CD4-positive, alpha-beta T cell (primary cell): ENCODE data around the gene OR5D18. TPM values are rescaled to one million over a fixed set of nuclear protein-coding genes. Genes with fewer than 3 reads are reported as not detected.

Source experiments
- ATAC-seq: fragments of 200-7000 bp; cut with Tn5 transposase; one replicate; pipeline ENCODE4 v1.10.0; 2022; ENCODE audit warnings: mild to moderate bottlenecking; ENCODE audit not compliant: poor library complexity
- CTCF ChIA-PET: fragments of 350-600 bp; sonication (Branson Sonifier 250); formaldehyde crosslinking; loops from one replicate; lab custom pipeline; 2021; ENCODE audit warnings: antibody characterized with exemption, inconsistent platforms; lab: Charles Lee
- POLR2A ChIA-PET: fragments of 350-600 bp; sonication (Branson Sonifier 250); formaldehyde crosslinking; loops from one replicate; lab custom pipeline; 2021; ENCODE audit warnings: antibody characterized with exemption, inconsistent platforms; lab: Charles Lee
- DNase-seq, 14 experiments: peaks; one replicate each; pipeline ENCODE4 v3.0.0-alpha.2; 2013 to 2020; ENCODE audit warnings: mixed read lengths in 2 of 14
- H3K27ac ChIP-seq, 2 donors: one replicate each; pipeline versions ENCODE4 v1.5.1 to v1.7.0; 2013; ENCODE audit warnings: low read length in 2 of 2, low read depth in 1 of 2, mild to moderate bottlenecking in 1 of 2
- H3K27me3 ChIP-seq, 2 experiments: 1 replicate in 1 of 2; 2 replicates in 1 of 2; pipeline versions ENCODE4 v1.6.1 to v1.7.0; 2013; ENCODE audit warnings: low read length in 2 of 2, control low read depth in 1 of 2, mild to moderate bottlenecking in 1 of 2, moderate library complexity in 1 of 2; ENCODE audit not compliant: insufficient read depth in 2 of 2, control insufficient read depth in 1 of 2
- H3K36me3 ChIP-seq: one replicate; pipeline ENCODE4 v1.6.1; 2013; ENCODE audit warnings: low read length, control low read depth; ENCODE audit not compliant: insufficient read depth
- H3K4me1 ChIP-seq: one replicate; pipeline ENCODE4 v1.6.1; 2013; ENCODE audit warnings: low read length, control low read depth; ENCODE audit not compliant: insufficient read depth
- H3K4me3 ChIP-seq: one replicate; pipeline ENCODE4 v1.5.1; 2013; ENCODE audit warnings: mild to moderate bottlenecking, low read length, moderate library complexity
- H3K9me3 ChIP-seq, 2 experiments: 1 replicate in 1 of 2; 2 replicates in 1 of 2; pipeline versions ENCODE4 v1.6.1 to v1.7.0; 2013; ENCODE audit warnings: low read length in 2 of 2, mild to moderate bottlenecking in 2 of 2, control low read depth in 1 of 2, moderate library complexity in 1 of 2; ENCODE audit not compliant: control insufficient read depth in 1 of 2, insufficient read depth in 1 of 2
- H3K27ac Mint-ChIP-seq: one replicate; pipeline ENCODE4 v1.8.0; 2020; ENCODE audit warnings: mixed read lengths
- H3K27me3 Mint-ChIP-seq: one replicate; pipeline ENCODE4 v1.8.0; 2021; ENCODE audit warnings: mixed read lengths
- H3K36me3 Mint-ChIP-seq: one replicate; pipeline ENCODE4 v1.8.0; 2021; ENCODE audit warnings: low read depth, mixed read lengths
- H3K4me1 Mint-ChIP-seq: one replicate; pipeline ENCODE4 v1.8.0; 2021; ENCODE audit warnings: low read depth, mixed read lengths
- H3K4me3 Mint-ChIP-seq: one replicate; pipeline ENCODE4 v1.8.0; 2020; ENCODE audit warnings: mild to moderate bottlenecking, mixed read lengths
- H3K9me3 Mint-ChIP-seq: one replicate; pipeline ENCODE4 v1.8.0; 2020; ENCODE audit warnings: mixed read lengths
- intact Hi-C, 2 experiments: fragments of 100-400 bp; cut with DNase I in 1 of 2; cut with micrococcal nuclease in 1 of 2; formaldehyde crosslinking; loops; one replicate each; pipeline versions ENCODE4 v1.15.1 to v1.9.0; 2023 to 2025; cut with DNase I, micrococcal nuclease
- polyA plus RNA-seq, 2 donors: library from polyadenylated mRNA; unstranded; fragments of 120-200 nt; gene quantifications; one replicate each; pipeline ENCODE4 v1.2.1, GENCODE V29; 2013
- total RNA-seq, 174 experiments: library from RNA in 2 of 174; stranded (reverse) in 2 of 174; gene quantifications; one replicate each; pipeline ENCODE4 v1.2.3 and lab custom pipeline; 2021 to 2026
- TF ChIP-seq, protein P1 (sequence below): fragments of 200-600 bp; IDR thresholded peaks from one replicate; pipeline ENCODE4 v1.8.0; 2022; ENCODE audit warnings: antibody characterized with exemption, mild to moderate bottlenecking

Gene OR5D18
- total RNA-seq (not detected), total RNA-seq (lab: John Stamatoyannopoulos, UW) (0 to 0.08 (median 0) reads per million in 172 experiments)
- not detected for polyA plus RNA-seq (2013, experiment 1 of 2)
- not detected for polyA plus RNA-seq (2013, experiment 2 of 2)

DNA sequence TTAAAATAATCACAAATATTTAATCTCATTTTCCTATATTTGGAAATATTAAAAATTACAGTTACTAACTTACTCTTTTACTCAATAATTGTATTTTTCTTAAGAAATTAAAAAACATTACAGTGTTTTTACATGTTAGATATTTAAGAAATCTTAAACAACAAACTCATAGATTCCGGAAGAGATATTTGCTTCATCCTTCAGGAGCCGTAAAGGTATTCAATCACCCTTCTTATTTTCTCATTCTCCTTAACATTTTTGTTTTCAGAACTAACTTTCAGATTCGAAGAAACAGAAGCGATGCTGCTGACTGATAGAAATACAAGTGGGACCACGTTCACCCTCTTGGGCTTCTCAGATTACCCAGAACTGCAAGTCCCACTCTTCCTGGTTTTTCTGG, at the start of gene OR5D18:
TSS of gene OR5D18 (plus strand) at position 301 of the 400 bp plus-strand sequence. CDS start at position 301, 0 bp downstream.
- no peaks in the 10 kb centered on the region for H3K36me3 Mint-ChIP-seq
- POLR2A ChIA-PET: no interaction called here

GRCh38 chr11:55773138-55773537, 46.3 kb upstream of the OR5D18 start, which contains the start of gene OR5D13:
TSS of gene OR5D13 (plus strand) at chr11:55773438. CDS start at chr11:55773438, 0 bp downstream.
- H3K4me1 Mint-ChIP-seq: no peaks in the 10 kb centered on the region
- no peak within 1 kb of the TSS for H3K4me3 ChIP-seq
- peaks cover 22% of the 10 kb centered on the region for H3K9me3 Mint-ChIP-seq
- H3K27me3 Mint-ChIP-seq: no peaks in the 10 kb centered on the region
- TF ChIP-seq, protein P1, sequence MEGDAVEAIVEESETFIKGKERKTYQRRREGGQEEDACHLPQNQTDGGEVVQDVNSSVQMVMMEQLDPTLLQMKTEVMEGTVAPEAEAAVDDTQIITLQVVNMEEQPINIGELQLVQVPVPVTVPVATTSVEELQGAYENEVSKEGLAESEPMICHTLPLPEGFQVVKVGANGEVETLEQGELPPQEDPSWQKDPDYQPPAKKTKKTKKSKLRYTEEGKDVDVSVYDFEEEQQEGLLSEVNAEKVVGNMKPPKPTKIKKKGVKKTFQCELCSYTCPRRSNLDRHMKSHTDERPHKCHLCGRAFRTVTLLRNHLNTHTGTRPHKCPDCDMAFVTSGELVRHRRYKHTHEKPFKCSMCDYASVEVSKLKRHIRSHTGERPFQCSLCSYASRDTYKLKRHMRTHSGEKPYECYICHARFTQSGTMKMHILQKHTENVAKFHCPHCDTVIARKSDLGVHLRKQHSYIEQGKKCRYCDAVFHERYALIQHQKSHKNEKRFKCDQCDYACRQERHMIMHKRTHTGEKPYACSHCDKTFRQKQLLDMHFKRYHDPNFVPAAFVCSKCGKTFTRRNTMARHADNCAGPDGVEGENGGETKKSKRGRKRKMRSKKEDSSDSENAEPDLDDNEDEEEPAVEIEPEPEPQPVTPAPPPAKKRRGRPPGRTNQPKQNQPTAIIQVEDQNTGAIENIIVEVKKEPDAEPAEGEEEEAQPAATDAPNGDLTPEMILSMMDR: no peak
- DNase-seq (no peak), ATAC-seq (no peak)
- ChIA-PET POLR2A (no interaction called here), CTCF (no interaction called here)
- H3K36me3 Mint-ChIP-seq: no peaks in the 10 kb centered on the region
- intact Hi-C loops: no loop called here
- no peak within 1 kb of the TSS for H3K27ac ChIP-seq
- H3K36me3 ChIP-seq: no peaks in the 10 kb centered on the region
- H3K27ac Mint-ChIP-seq: no peak within 1 kb of the TSS
- H3K4me1 ChIP-seq: no peaks in the 10 kb centered on the region
- H3K9me3 ChIP-seq: peaks cover 0 to 7% of the 10 kb centered on the region in 2 experiments
- no peaks in the 10 kb centered on the region for H3K27me3 ChIP-seq
- no peak within 1 kb of the TSS for H3K4me3 Mint-ChIP-seq

More for the DNA sequence above, at the start of gene OR5D18:
- no peak within 1 kb of the TSS for H3K27ac ChIP-seq
- Mint-ChIP-seq H3K27me3 (no peaks in the 10 kb centered on the region), H3K27ac (no peak within 1 kb of the TSS), H3K4me1 (no peaks in the 10 kb centered on the region), H3K9me3 (peaks cover 23% of the 10 kb centered on the region), H3K4me3 (no peak within 1 kb of the TSS)
- intact Hi-C loops: no loop called here
- CTCF ChIA-PET: no interaction called here
- H3K9me3 ChIP-seq: peaks cover 0 to 11% of the 10 kb centered on the region in 2 experiments
- no peaks in the 10 kb centered on the region for H3K27me3 ChIP-seq
- TF ChIP-seq, protein P1: no peak
- no peaks in the 10 kb centered on the region for H3K4me1 ChIP-seq
- H3K36me3 ChIP-seq: no peaks in the 10 kb centered on the region
- ATAC-seq: no peak
- H3K4me3 ChIP-seq: no peak within 1 kb of the TSS
- DNase-seq: no peak

DNA sequence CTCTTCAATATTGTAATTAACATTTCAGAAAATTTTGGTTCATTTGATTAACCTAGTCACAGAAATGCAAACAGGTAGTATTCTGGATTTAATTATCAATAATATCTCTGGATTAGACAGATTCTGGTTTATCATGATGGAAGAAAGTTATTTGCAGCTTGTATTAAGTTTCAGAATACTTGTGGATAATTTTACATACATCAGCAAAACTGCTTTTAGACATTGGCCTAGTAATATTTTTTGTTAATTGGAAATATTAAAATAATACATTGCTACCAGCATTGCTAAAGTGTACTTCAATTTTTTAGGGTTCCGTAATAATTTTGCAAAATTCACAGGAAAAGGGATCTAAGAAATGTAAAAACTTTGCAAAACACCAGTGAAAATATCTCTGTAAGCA, 27.8 kb upstream of the OR5D18 start:
- Histone ChIP-seq H3K4me3 (no peak overlapping the region), H3K4me1 (no peaks in the 10 kb centered on the region), H3K27me3 (no peaks in the 10 kb centered on the region), H3K9me3 (peaks cover 0 to 7% of the 10 kb centered on the region in 2 experiments), H3K36me3 (no peaks in the 10 kb centered on the region), H3K27ac (no peak overlapping the region)
- H3K27ac Mint-ChIP-seq: no peak overlapping the region
- TF ChIP-seq, protein P1: no peak
- no peak for ATAC-seq
- peaks cover 9% of the 10 kb centered on the region for H3K9me3 Mint-ChIP-seq
- ChIA-PET POLR2A (no interaction called here), CTCF (no interaction called here)
- no peak overlapping the region for H3K4me3 Mint-ChIP-seq
- H3K4me1 Mint-ChIP-seq: no peaks in the 10 kb centered on the region
- no peak for DNase-seq
- H3K27me3 Mint-ChIP-seq: no peaks in the 10 kb centered on the region
- no peaks in the 10 kb centered on the region for H3K36me3 Mint-ChIP-seq
- intact Hi-C loops: no loop called here
